Nephron (organoid): Measurements from ENCODE around the gene ADK.
"Not testable (repeated sequence)": the region's sequence is repeated elsewhere in the genome, so short reads cannot be mapped to it uniquely, and the experiment has no call there.

Experiments used
- H3K27ac Mint-ChIP-seq, 3 experiments: 2 replicates each; pipeline ENCODE4 v1.8.0; 2020; ENCODE audit warnings: mixed read lengths in 3 of 3, mild to moderate bottlenecking in 2 of 3, moderate library complexity in 1 of 3
- H3K27me3 Mint-ChIP-seq: 2 replicates; pipeline ENCODE4 v1.8.0; 2021; ENCODE audit warnings: low read depth, mild to moderate bottlenecking, moderate library complexity, mixed read lengths
- H3K36me3 Mint-ChIP-seq: 2 replicates; pipeline ENCODE4 v1.8.0; 2020; ENCODE audit warnings: low read depth, mixed read lengths
- H3K4me1 Mint-ChIP-seq: 2 replicates; pipeline ENCODE4 v1.8.0; 2020; ENCODE audit warnings: mixed read lengths
- H3K4me3 Mint-ChIP-seq, 3 experiments: 2 replicates each; pipeline ENCODE4 v1.8.0; 2020; ENCODE audit warnings: mild to moderate bottlenecking in 3 of 3, mixed read lengths in 3 of 3, moderate library complexity in 2 of 3
- H3K9me3 Mint-ChIP-seq: 2 replicates; pipeline ENCODE4 v1.8.0; 2020; ENCODE audit warnings: mixed read lengths
- CTCF ChIP-seq, 3 experiments: fragments of 200-600 bp; sonication (generic); IDR thresholded peaks; one replicate each; pipeline ENCODE4 v1.5.0; 2021; ENCODE audit warnings: antibody characterized with exemption in 3 of 3; ENCODE audit not compliant: unreplicated experiment in 3 of 3

The ADK gene

DNA sequence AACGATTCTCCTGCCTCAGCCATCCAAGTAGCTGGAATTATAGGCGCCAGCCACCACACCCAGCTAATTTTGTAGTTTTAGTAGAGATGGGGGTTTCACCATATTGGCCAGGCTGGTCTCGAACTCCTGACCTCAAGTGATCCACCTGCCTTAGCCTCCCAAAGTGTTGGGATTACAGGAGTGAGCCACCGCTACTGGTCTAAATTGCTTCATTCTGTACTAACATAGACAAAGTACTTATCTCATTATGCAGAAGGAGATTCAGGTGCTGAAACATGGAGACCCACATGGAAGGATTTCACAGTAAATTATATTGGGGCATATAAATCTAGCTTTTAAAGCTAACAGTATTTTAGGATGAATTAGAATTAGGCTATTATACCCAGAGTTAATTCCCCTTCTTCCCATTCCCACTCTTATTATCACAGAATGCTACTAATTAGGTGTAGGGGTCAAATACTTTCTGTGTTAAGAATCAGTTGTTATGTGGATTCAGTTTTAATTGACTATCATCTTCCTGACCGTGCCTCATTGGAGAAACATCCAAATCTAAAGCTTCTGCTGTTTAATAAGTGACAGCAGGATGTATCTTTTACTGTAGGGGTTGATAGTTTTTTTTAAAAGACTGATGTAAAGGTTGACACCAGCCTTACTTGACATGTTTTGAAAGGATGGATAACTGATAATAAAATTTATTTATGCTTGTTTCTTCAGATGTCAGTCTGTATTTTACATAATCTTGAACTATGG lies 27.2 kb downstream of the ADK start:
- Mint-ChIP-seq H3K27me3 (no peaks in the 10 kb centered on the region), H3K27ac (no peak overlapping the region), H3K36me3 (no peaks in the 10 kb centered on the region), H3K4me1 (peaks cover 12% of the 10 kb centered on the region), H3K4me3 (peak overlapping the region; percentile 50 to 82 (median 62)), H3K9me3 (no peaks in the 10 kb centered on the region)
- no peak for TF ChIP-seq CTCF (IDR thresholded peaks at IDR 0.05; ENCODE audit: unreplicated experiment in 3 of 3)

- no peak for TF ChIP-seq CTCF (IDR thresholded peaks at IDR 0.05; ENCODE audit: unreplicated experiment in 3 of 3)
- peak overlapping the region in 2 of 3 experiments; percentile 19 to 21 for H3K4me3 Mint-ChIP-seq
- no peak overlapping the region for H3K27ac Mint-ChIP-seq
- H3K9me3 Mint-ChIP-seq, result no peaks in the 10 kb centered on the region
- H3K4me1 Mint-ChIP-seq, result peaks cover 12% of the 10 kb centered on the region
- H3K36me3 Mint-ChIP-seq, result no peaks in the 10 kb centered on the region
- no peaks in the 10 kb centered on the region for H3K27me3 Mint-ChIP-seq
Observed at GRCh38 chr10:74179111-74179710, 28.2 kb downstream of the ADK start.

DNA sequence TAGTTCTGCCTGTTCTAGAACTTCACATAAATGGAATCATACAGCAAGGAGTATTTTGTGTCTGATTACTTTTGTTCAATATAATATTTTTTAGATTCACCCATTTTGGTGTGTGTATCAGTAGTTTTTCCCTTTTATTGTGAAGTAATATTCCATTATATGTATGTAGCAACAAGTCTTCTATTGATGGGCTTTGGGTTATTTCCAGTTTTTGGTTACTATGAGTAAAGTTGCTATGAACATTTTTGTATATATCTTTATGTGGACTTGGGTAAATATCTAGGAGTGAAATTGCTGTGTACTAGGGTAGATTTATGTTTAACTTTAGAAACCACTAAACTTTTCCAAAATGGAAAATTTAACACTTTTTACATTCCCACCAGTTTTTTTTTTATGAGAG lies 35.7 kb downstream of the ADK start:
- Mint-ChIP-seq H3K4me1 (peaks cover 5% of the 10 kb centered on the region), H3K36me3 (no peaks in the 10 kb centered on the region), H3K27ac (no peak overlapping the region), H3K27me3 (no peaks in the 10 kb centered on the region), H3K4me3 (no peak overlapping the region), H3K9me3 (no peaks in the 10 kb centered on the region)
- no peak for TF ChIP-seq CTCF (IDR thresholded peaks at IDR 0.05; ENCODE audit: unreplicated experiment in 3 of 3)

GRCh38 chr10:74187237-74187636 lies 36.2 kb downstream of the ADK start:
- Mint-ChIP-seq H3K27ac (no peak overlapping the region), H3K27me3 (no peaks in the 10 kb centered on the region), H3K4me1 (peaks cover 5% of the 10 kb centered on the region), H3K36me3 (no peaks in the 10 kb centered on the region), H3K9me3 (no peaks in the 10 kb centered on the region), H3K4me3 (no peak overlapping the region)
- TF ChIP-seq CTCF (IDR thresholded peaks at IDR 0.05; ENCODE audit: unreplicated experiment in 3 of 3), result no peak

DNA sequence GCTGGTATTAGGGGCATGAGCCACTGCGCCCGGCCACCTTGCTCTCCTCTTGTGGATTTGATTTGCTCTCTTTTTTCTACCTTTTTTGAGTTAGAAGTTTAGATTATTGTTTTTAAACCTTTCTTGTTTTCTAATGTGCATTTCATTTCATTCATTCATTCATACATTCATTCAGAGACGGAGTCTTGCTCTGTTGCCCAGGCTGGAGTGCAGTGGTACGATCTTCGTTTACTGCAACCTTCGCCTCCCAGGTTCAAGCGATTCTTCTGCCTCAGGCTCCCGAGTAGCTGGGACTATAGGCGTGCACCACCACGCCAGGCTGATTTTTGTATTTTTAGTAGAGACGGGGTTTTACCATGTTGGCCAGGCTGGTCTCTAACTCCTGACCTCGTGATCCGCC lies 37.6 kb downstream of the ADK start:
- not testable (repeated sequence) for H3K4me1 Mint-ChIP-seq, H3K27me3 Mint-ChIP-seq, H3K27ac Mint-ChIP-seq, H3K36me3 Mint-ChIP-seq, H3K4me3 Mint-ChIP-seq, H3K9me3 Mint-ChIP-seq

- H3K9me3 Mint-ChIP-seq, result no peaks in the 10 kb centered on the region
- no peaks in the 10 kb centered on the region for H3K36me3 Mint-ChIP-seq
- TF ChIP-seq CTCF (IDR thresholded peaks at IDR 0.05; ENCODE audit: unreplicated experiment in 3 of 3), result no peak
- H3K27ac Mint-ChIP-seq, result no peak overlapping the region
- H3K4me3 Mint-ChIP-seq, result no peak overlapping the region
- H3K4me1 Mint-ChIP-seq, result peaks cover 12% of the 10 kb centered on the region
- H3K27me3 Mint-ChIP-seq, result no peaks in the 10 kb centered on the region
Observed at GRCh38 chr10:74189999-74190421, 39.0 kb downstream of the ADK start.
